ENCODE data around the gene KIF5C.

Gene KIF5C

GRCh38 chr2:148988337-148988736 lies 113.3 kb downstream of the KIF5C start:
- TF ChIP-seq, protein P1, sequence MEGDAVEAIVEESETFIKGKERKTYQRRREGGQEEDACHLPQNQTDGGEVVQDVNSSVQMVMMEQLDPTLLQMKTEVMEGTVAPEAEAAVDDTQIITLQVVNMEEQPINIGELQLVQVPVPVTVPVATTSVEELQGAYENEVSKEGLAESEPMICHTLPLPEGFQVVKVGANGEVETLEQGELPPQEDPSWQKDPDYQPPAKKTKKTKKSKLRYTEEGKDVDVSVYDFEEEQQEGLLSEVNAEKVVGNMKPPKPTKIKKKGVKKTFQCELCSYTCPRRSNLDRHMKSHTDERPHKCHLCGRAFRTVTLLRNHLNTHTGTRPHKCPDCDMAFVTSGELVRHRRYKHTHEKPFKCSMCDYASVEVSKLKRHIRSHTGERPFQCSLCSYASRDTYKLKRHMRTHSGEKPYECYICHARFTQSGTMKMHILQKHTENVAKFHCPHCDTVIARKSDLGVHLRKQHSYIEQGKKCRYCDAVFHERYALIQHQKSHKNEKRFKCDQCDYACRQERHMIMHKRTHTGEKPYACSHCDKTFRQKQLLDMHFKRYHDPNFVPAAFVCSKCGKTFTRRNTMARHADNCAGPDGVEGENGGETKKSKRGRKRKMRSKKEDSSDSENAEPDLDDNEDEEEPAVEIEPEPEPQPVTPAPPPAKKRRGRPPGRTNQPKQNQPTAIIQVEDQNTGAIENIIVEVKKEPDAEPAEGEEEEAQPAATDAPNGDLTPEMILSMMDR (IDR thresholded peaks at IDR 0.05; ENCODE audit: unreplicated experiment in 3 of 3), result no peak
- Mint-ChIP-seq H3K36me3 (ENCODE audit: low read depth) (peaks cover 6% of the 10 kb centered on the region), H3K4me1 (no peaks in the 10 kb centered on the region), H3K4me3 (no peak overlapping the region), H3K27me3 (ENCODE audit: low read depth) (no peaks in the 10 kb centered on the region), H3K27ac (no peak overlapping the region), H3K9me3 (no peaks in the 10 kb centered on the region)

DNA sequence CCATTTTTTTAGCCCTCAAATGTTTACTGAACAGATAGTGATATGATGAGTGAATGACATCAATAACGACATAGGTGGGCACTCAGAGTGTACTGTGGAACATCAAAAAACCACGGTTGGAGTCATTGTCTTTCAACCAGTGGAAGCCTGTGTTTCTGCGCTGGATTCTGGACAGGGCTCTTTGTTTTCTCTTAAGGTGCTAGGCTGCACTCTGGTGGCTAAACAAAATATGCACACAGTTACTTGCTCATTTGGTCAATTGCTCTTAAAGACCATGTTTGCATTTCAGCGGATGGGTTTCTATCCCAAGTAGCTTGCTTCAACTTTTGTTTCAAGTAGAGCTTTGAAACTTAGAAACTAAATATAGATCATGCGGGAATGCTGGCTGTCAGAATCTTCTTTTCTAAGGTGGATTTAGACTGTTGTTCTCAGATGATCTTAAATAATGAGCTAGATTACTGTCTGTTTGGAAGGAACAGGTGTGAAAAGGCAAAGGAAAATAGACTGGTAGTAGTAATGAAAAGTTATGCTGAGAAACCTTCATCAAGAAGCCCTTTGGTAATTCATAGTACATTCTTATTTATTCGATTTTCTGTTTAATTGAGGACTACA lies 115.0 kb downstream of the KIF5C start:
- no peak overlapping the region for H3K27ac Mint-ChIP-seq
- H3K27me3 Mint-ChIP-seq (ENCODE audit: low read depth), result no peaks in the 10 kb centered on the region
- TF ChIP-seq, protein P1 (IDR thresholded peaks at IDR 0.05; ENCODE audit: unreplicated experiment in 3 of 3), result peak; percentile 78 to 83 (median 78)
- no peaks in the 10 kb centered on the region for H3K9me3 Mint-ChIP-seq
- peaks cover 2% of the 10 kb centered on the region for H3K36me3 Mint-ChIP-seq (ENCODE audit: low read depth)
- H3K4me3 Mint-ChIP-seq, result no peak overlapping the region
- H3K4me1 Mint-ChIP-seq, result no peaks in the 10 kb centered on the region

DNA sequence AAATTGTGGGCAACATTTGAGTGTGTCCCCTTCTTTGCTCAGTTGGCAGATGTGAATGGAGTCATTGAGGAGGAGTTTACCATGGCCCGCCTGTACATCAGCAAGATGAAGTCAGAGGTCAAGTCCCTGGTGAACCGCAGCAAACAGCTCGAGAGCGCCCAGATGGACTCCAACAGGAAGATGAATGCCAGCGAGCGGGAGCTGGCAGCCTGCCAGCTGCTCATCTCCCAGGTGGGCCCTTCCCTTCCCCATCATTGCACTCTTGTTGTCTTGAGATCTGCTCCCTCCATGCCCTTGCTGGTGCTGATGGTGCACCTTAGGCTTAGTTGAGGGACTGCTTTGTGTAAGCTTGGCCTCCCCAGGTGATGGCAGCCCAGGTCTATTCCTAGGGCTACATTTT lies 115.9 kb downstream of the KIF5C start:
- Mint-ChIP-seq H3K4me3 (no peak overlapping the region), H3K4me1 (no peaks in the 10 kb centered on the region), H3K36me3 (ENCODE audit: low read depth) (peaks cover 6% of the 10 kb centered on the region), H3K27me3 (ENCODE audit: low read depth) (no peaks in the 10 kb centered on the region), H3K27ac (no peak overlapping the region), H3K9me3 (no peaks in the 10 kb centered on the region)
- TF ChIP-seq, protein P1 (IDR thresholded peaks at IDR 0.05; ENCODE audit: unreplicated experiment in 3 of 3), result no peak

DNA sequence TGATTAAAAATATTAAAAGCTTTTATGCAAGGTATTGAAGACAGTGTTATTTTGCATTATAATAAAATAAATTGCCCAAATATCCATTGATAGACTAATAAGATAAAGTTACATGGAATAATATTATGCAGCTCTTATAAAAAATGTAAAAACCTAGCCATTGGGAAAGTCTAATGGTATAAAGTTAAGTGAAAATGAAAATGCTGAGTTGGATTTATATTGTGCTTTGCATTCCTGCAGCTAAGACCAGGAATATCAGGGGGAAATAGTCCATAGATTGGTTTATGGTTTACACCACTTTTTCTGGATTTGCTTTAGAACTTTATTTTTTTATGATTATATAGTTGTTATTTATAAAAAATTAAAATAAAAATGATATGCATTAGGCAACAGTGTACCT lies 117.4 kb downstream of the KIF5C start:
- Mint-ChIP-seq H3K27ac (no peak overlapping the region), H3K9me3 (no peaks in the 10 kb centered on the region), H3K36me3 (ENCODE audit: low read depth) (peaks cover 6% of the 10 kb centered on the region), H3K4me1 (peaks cover under 1% of the 10 kb centered on the region), H3K27me3 (ENCODE audit: low read depth) (no peaks in the 10 kb centered on the region), H3K4me3 (no peak overlapping the region)
- TF ChIP-seq, protein P1 (IDR thresholded peaks at IDR 0.05; ENCODE audit: unreplicated experiment in 3 of 3), result no peak

- H3K36me3 Mint-ChIP-seq (ENCODE audit: low read depth), result peaks cover 13% of the 10 kb centered on the region
- H3K4me3 Mint-ChIP-seq, result no peak overlapping the region
- TF ChIP-seq, protein P1 (IDR thresholded peaks at IDR 0.05; ENCODE audit: unreplicated experiment in 3 of 3), result no peak
- H3K9me3 Mint-ChIP-seq, result no peaks in the 10 kb centered on the region
- peak overlapping the region in 1 of 3 experiments; percentile 9 for H3K27ac Mint-ChIP-seq
- H3K27me3 Mint-ChIP-seq (ENCODE audit: low read depth), result no peaks in the 10 kb centered on the region
- H3K4me1 Mint-ChIP-seq, result peaks cover 9% of the 10 kb centered on the region
Measured at GRCh38 chr2:148993351-148993750, 118.3 kb downstream of the KIF5C start.

GRCh38 chr2:148994341-148994740 lies 119.3 kb downstream of the KIF5C start:
- no peaks in the 10 kb centered on the region for H3K9me3 Mint-ChIP-seq
- H3K27me3 Mint-ChIP-seq (ENCODE audit: low read depth), result no peaks in the 10 kb centered on the region
- peaks cover 15% of the 10 kb centered on the region for H3K4me1 Mint-ChIP-seq
- H3K36me3 Mint-ChIP-seq (ENCODE audit: low read depth), result peaks cover 13% of the 10 kb centered on the region
- TF ChIP-seq, protein P1 (IDR thresholded peaks at IDR 0.05; ENCODE audit: unreplicated experiment in 3 of 3), result no peak
- no peak overlapping the region for H3K27ac Mint-ChIP-seq
- H3K4me3 Mint-ChIP-seq, result no peak overlapping the region

Measured in nephron (organoid).